Stimulated activated CD4-positive, alpha-beta T cell treated with anti-CD3 and anti-CD28 coated beads, Interleukin-2, amount 100 ng/mL, for 4 hours (primary cell): ENCODE results near the gene ARFRP1.
A peak's percentile ranks its signal among the peaks of the same experiment; 100 is the strongest.

Experiments used
- DNase-seq: peaks from one replicate; pipeline ENCODE4 v3.0.0-alpha.2; 2020; ENCODE audit warnings: low read depth

The ARFRP1 gene

GRCh38 chr20:63690898-63691710 lies 16.7 kb downstream of the ARFRP1 start:
- no peak for DNase-seq

GRCh38 chr20:63690003-63690897 lies 17.5 kb downstream of the ARFRP1 start:
- no peak for DNase-seq

- no peak for DNase-seq
Observed at GRCh38 chr20:63689046-63690002, 18.5 kb downstream of the ARFRP1 start.

- DNase-seq = no peak
Observed at GRCh38 chr20:63688228-63689045, 19.3 kb downstream of the ARFRP1 start.

GRCh38 chr20:63687419-63688178 lies 20.2 kb downstream of the ARFRP1 start:
- no peak for DNase-seq

GRCh38 chr20:63686492-63687321 lies 21.1 kb downstream of the ARFRP1 start:
- peak; percentile 72 for DNase-seq

- DNase-seq = no peak
Observed at GRCh38 chr20:63686094-63686491, 21.7 kb downstream of the ARFRP1 start.

- DNase-seq = no peak
Observed at GRCh38 chr20:63685269-63686026, 22.3 kb downstream of the ARFRP1 start.

GRCh38 chr20:63682384-63683139 lies 25.2 kb downstream of the ARFRP1 start:
- DNase-seq = no peak

- DNase-seq = no peak
Observed at GRCh38 chr20:63681609-63682142, 26.1 kb downstream of the ARFRP1 start.

- no peak for DNase-seq
Observed at GRCh38 chr20:63680857-63681608, 26.7 kb downstream of the ARFRP1 start.

GRCh38 chr20:63680427-63680826 lies 27.3 kb downstream of the ARFRP1 start:
- DNase-seq = no peak

GRCh38 chr20:63679799-63680305 lies 27.9 kb downstream of the ARFRP1 start:
- no peak for DNase-seq

- no peak for DNase-seq
Observed at GRCh38 chr20:63678667-63679465, 28.9 kb downstream of the ARFRP1 start.

GRCh38 chr20:63678071-63678470 lies 29.7 kb downstream of the ARFRP1 start:
- DNase-seq = no peak
